Measurements from ENCODE around the gene AK5. TPM values are rescaled to one million over a fixed set of nuclear protein-coding genes. Genes with fewer than 3 reads are reported as not detected.

The AK5 gene
- total RNA-seq, 1 donor from 2014 or later, result 6.9 TPM

DNA sequence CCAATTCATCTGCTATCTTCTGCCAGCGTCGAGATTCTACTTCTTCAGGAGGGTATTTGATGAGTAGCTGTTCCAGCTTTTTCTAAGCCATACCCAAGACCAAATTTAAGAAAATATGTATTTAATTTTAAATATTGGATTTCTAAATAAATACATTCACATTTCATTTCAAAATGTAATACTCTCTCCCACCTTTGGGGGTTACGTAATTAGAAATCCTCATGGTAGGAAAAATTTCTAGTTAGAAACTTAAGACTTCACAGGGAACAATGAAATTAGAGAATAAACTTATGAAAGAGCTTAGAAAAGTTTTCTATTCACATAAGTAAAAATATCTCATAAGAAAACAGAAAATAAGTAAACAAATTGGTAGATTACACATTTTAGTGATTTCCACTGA, 297.7 kb downstream of the AK5 start:
- DNase-seq (ENCODE audit: extremely low spot score in 2 of 2), result no peak
- Histone ChIP-seq H3K9me3 (no peaks in the 10 kb centered on the region), H3K4me3 (no peak overlapping the region), H3K4me1 (no peaks in the 10 kb centered on the region), H3K36me3 (peaks cover 0 to 48% of the 10 kb centered on the region in 2 donors), H3K27me3 (no peaks in the 10 kb centered on the region), H3K27ac (no peak overlapping the region)
- intact Hi-C loops (cut with DNase I), result no loop called here
- TF ChIP-seq POLR2A (IDR thresholded peaks at IDR 0.05), result no peak
- TF ChIP-seq POLR2AphosphoS5 (IDR thresholded peaks at IDR 0.05; ENCODE audit: insufficient read depth in 1 of 2, low read depth in 1 of 2), result no peak
- TF ChIP-seq, protein P1, sequence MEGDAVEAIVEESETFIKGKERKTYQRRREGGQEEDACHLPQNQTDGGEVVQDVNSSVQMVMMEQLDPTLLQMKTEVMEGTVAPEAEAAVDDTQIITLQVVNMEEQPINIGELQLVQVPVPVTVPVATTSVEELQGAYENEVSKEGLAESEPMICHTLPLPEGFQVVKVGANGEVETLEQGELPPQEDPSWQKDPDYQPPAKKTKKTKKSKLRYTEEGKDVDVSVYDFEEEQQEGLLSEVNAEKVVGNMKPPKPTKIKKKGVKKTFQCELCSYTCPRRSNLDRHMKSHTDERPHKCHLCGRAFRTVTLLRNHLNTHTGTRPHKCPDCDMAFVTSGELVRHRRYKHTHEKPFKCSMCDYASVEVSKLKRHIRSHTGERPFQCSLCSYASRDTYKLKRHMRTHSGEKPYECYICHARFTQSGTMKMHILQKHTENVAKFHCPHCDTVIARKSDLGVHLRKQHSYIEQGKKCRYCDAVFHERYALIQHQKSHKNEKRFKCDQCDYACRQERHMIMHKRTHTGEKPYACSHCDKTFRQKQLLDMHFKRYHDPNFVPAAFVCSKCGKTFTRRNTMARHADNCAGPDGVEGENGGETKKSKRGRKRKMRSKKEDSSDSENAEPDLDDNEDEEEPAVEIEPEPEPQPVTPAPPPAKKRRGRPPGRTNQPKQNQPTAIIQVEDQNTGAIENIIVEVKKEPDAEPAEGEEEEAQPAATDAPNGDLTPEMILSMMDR (IDR thresholded peaks at IDR 0.05), result no peak

DNA sequence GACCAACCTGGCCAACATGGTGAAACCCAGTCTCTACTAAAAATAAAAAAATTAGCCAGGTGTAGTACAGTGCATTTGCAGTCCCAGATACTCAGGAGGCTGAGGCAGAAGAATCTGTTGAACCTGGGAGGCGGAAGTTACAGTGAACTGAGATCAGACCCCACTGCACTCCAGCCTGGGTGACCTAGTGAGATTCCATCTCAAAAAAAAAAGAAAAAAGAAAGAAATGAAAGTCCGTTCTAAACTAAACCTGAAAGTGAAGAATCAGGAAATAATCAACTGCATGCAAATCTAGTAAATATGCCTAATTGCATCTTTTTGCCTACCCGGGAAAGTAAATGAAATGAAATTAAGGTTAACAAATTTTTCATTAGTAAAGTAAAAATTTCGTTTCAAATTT, 301.1 kb downstream of the AK5 start:
- no peaks in the 10 kb centered on the region for H3K4me1 ChIP-seq
- intact Hi-C loops (cut with DNase I), result no loop called here
- peaks cover 0 to 33% of the 10 kb centered on the region in 2 donors for H3K36me3 ChIP-seq
- no peaks in the 10 kb centered on the region for H3K9me3 ChIP-seq
- no peak overlapping the region for H3K4me3 ChIP-seq
- no peak for DNase-seq (ENCODE audit: extremely low spot score in 2 of 2)
- H3K27me3 ChIP-seq, result no peaks in the 10 kb centered on the region
- no peak overlapping the region for H3K27ac ChIP-seq
- TF ChIP-seq, protein P1 (IDR thresholded peaks at IDR 0.05), result no peak
- TF ChIP-seq POLR2AphosphoS5 (IDR thresholded peaks at IDR 0.05; ENCODE audit: insufficient read depth in 1 of 2, low read depth in 1 of 2), result no peak
- TF ChIP-seq POLR2A (IDR thresholded peaks at IDR 0.05), result no peak

DNA sequence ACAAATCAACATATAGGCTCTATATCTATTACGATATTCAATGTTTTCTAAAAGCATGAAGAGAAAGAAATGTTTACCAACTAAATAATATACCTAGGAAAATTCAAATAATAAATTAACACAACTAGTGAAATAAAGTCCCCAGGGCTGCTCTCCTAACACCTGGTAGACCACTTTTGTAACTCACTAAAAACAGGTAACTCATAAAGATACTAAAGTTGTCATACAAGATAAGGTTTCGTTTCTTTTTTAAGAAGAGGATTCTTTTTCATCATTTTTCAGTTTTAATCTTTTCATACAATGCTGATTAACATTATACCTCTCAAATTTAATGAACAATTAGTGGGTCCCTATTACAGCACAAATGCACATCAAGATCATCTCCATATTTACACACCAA, 301.7 kb downstream of the AK5 start:
- H3K4me1 ChIP-seq, result no peaks in the 10 kb centered on the region
- no peak overlapping the region for H3K27ac ChIP-seq
- peaks cover 0 to 28% of the 10 kb centered on the region in 2 donors for H3K36me3 ChIP-seq
- no peaks in the 10 kb centered on the region for H3K27me3 ChIP-seq
- TF ChIP-seq POLR2A (IDR thresholded peaks at IDR 0.05) (no peak), POLR2AphosphoS5 (IDR thresholded peaks at IDR 0.05; ENCODE audit: insufficient read depth in 1 of 2, low read depth in 1 of 2) (no peak)
- TF ChIP-seq, protein P1 (IDR thresholded peaks at IDR 0.05), result no peak
- DNase-seq (ENCODE audit: extremely low spot score in 2 of 2), result no peak
- H3K4me3 ChIP-seq, result no peak overlapping the region
- intact Hi-C loops (cut with DNase I), result no loop called here
- H3K9me3 ChIP-seq, result no peaks in the 10 kb centered on the region

DNA sequence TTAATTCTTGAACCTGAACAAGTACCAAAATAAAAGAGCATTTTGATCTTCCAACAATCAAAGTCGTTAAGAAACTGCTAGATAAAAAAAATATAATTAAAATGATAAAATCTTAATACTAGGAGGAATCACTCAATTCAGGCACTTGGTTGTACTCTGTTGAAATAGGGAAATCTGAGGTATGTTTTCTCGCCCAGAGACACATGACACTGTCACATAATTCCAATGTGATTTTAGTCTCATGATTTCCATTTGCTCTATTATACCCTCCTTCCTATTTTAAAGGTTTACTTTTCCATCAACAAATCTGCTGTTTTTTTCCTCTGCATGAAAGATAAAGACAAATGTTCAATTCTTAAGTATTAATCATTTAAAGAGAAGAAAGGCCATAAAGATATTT, 303.1 kb downstream of the AK5 start:
- peaks cover 0 to 26% of the 10 kb centered on the region in 2 donors for H3K36me3 ChIP-seq
- no peak for DNase-seq (ENCODE audit: extremely low spot score in 2 of 2)
- H3K27me3 ChIP-seq, result no peaks in the 10 kb centered on the region
- H3K4me3 ChIP-seq, result no peak overlapping the region
- TF ChIP-seq, protein P1 (IDR thresholded peaks at IDR 0.05), result no peak
- TF ChIP-seq POLR2AphosphoS5 (IDR thresholded peaks at IDR 0.05; ENCODE audit: insufficient read depth in 1 of 2, low read depth in 1 of 2) (no peak), POLR2A (IDR thresholded peaks at IDR 0.05) (no peak)
- no peaks in the 10 kb centered on the region for H3K9me3 ChIP-seq
- no peaks in the 10 kb centered on the region for H3K4me1 ChIP-seq
- intact Hi-C loops (cut with DNase I), result no loop called here
- no peak overlapping the region for H3K27ac ChIP-seq

DNA sequence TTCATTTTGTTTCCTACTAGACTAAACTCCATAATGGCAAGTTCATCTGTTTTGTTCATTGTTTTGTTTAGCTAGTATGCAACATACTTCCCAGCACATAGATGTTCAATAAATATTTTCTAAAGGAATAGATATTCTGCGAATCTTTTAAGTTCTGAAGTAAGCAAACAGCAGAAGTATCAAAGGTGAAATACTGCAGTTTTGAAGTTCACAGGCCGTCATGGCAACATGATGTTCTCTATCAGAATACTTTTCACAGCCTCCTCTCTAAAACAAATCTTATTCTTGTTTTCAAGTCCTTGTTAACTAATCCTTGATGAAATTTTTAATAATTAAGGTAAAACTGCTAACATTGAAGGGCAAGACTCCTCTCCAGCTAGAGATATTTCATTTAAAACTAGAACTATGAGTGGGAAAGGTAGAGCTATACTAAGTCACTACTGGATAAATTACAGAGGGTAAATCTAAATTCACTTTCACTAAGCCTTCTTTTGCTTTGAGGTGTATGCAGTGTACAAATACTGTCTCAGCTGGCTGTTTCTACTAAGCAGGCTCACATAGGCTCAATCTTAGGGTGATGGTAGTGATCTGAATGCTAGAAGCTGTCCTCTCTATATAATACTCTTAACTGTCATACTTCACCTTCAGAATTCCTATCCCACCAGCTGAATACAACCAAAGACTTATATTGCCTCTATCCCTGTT, 303.9 kb downstream of the AK5 start:
- H3K9me3 ChIP-seq, result no peaks in the 10 kb centered on the region
- intact Hi-C loops (cut with DNase I), result no loop called here
- no peaks in the 10 kb centered on the region for H3K4me1 ChIP-seq
- no peak overlapping the region for H3K27ac ChIP-seq
- peaks cover 0 to 17% of the 10 kb centered on the region in 2 donors for H3K36me3 ChIP-seq
- H3K4me3 ChIP-seq, result no peak overlapping the region
- no peaks in the 10 kb centered on the region for H3K27me3 ChIP-seq
- DNase-seq (ENCODE audit: extremely low spot score in 2 of 2), result no peak
- TF ChIP-seq, protein P1 (IDR thresholded peaks at IDR 0.05), result no peak
- TF ChIP-seq POLR2A (IDR thresholded peaks at IDR 0.05), result no peak
- no peak for TF ChIP-seq POLR2AphosphoS5 (IDR thresholded peaks at IDR 0.05; ENCODE audit: insufficient read depth in 1 of 2, low read depth in 1 of 2)

All from vagina (tissue), 2 donors.